BJ (cell line): Measurements from ENCODE around the gene EEF1G. TPM values are rescaled to one million over a fixed set of nuclear protein-coding genes. Genes with fewer than 3 reads are reported as not detected.

Experiments used
- CTCF ChIA-PET: fragments of 350-600 bp; formaldehyde crosslinking; extraction: SDS; loops from one replicate; lab custom pipeline; 2021; ENCODE audit warnings: antibody characterized with exemption, inconsistent platforms; lab: Yijun Ruan, JAX
- POLR2A ChIA-PET: fragments of 300-600 bp; sonication (Branson Sonifier 250); formaldehyde crosslinking; extraction: SDS; loops from one replicate; lab custom pipeline; 2021; ENCODE audit warnings: antibody characterized with exemption; lab: Charles Lee
- DNase-seq: peaks from one replicate; pipeline ENCODE4 v3.0.0-alpha.2; 2011; ENCODE audit warnings: low read depth
- H3K27me3 ChIP-seq: 2 replicates; pipeline ENCODE4 v1.6.0; 2011; ENCODE audit warnings: low read length; ENCODE audit not compliant: control insufficient read depth, insufficient read depth
- H3K36me3 ChIP-seq: 2 replicates; pipeline ENCODE4 v1.5.1; 2011; ENCODE audit warnings: low read length; ENCODE audit not compliant: control insufficient read depth, insufficient read depth
- H3K4me3 ChIP-seq: 2 replicates; pipeline ENCODE4 v1.5.1; 2011; ENCODE audit warnings: low read depth, mild to moderate bottlenecking, control low read depth, low read length
- polyA plus RNA-seq: library from polyadenylated mRNA; depleted of rRNA; stranded (reverse); fragments of >200 nt; gene quantifications from 2 replicates; pipeline ENCODE4 v1.2.3, GENCODE V29; 2011
- TF ChIP-seq, protein P1 (sequence below): IDR thresholded peaks from 2 replicates; pipeline ENCODE4 v1.5.1; 2011; ENCODE audit warnings: low read depth, mild to moderate bottlenecking, control low read depth, inconsistent platforms, low read length, moderate library complexity; ENCODE audit not compliant: insufficient read depth

Gene EEF1G
- polyA plus RNA-seq, 1 experiment = 2,459 TPM

DNA sequence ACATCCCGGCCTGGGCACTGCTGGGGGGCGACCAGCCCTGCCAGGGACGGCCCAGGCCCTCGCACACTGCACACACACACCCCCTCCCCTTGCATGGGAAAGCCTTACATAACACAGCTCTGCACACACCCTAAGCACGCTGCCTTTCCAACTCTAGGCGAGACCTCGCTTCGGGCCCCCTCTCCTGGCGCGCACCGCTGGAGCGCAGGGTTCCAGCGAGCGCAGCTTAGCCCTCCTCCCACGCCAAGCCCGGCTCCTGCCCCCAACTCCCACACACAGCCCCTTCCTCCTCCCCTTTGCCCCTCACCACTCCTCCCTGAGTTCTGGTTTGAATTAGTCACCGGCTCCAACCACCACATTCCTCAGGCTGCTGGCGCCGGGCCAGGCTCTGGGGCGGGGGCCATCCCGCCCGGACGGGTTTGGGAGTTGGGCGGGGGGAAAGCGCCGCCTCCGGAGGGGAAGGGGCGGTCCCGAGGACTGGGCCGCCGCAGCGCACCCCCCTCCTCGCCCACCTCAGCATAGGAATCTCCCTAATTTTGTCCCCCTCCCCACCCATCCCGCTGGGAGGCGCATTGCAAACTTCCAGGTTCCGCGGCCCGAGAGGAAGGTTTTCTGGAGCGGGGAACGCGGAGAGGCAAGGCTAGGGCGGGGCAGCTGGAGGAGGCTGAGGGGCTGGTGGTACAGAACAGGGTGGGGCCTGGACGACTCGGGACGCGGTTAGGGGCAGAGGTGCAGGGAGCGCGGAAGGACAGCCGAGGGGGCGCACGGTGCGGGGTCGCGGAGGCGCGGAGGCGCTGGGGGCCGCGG lies 28.1 kb downstream of the EEF1G start:
- peak; percentile 52 for DNase-seq
- H3K27me3 ChIP-seq = no peaks in the 10 kb centered on the region
- H3K36me3 ChIP-seq = peaks cover 8% of the 10 kb centered on the region; the same call in 1 of the 2 replicates
- ChIA-PET CTCF (interaction anchor here (1.7 to 10.6 kb wide), 6 partner anchors 12 to 147 kb away, joined by 5 to 220 read pairs (median 39); no protein-coding TSS in a partner anchor), POLR2A (interaction anchor here (0.6 to 1.4 kb wide), 3 partner anchors 37 to 65 kb away, joined by 6 to 16 read pairs (median 12); no protein-coding TSS in a partner anchor)
- peak overlapping the region; percentile 96 for H3K4me3 ChIP-seq
- TF ChIP-seq, protein P1, sequence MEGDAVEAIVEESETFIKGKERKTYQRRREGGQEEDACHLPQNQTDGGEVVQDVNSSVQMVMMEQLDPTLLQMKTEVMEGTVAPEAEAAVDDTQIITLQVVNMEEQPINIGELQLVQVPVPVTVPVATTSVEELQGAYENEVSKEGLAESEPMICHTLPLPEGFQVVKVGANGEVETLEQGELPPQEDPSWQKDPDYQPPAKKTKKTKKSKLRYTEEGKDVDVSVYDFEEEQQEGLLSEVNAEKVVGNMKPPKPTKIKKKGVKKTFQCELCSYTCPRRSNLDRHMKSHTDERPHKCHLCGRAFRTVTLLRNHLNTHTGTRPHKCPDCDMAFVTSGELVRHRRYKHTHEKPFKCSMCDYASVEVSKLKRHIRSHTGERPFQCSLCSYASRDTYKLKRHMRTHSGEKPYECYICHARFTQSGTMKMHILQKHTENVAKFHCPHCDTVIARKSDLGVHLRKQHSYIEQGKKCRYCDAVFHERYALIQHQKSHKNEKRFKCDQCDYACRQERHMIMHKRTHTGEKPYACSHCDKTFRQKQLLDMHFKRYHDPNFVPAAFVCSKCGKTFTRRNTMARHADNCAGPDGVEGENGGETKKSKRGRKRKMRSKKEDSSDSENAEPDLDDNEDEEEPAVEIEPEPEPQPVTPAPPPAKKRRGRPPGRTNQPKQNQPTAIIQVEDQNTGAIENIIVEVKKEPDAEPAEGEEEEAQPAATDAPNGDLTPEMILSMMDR = peak; percentile 10; the same call in 1 of the 2 replicates

DNA sequence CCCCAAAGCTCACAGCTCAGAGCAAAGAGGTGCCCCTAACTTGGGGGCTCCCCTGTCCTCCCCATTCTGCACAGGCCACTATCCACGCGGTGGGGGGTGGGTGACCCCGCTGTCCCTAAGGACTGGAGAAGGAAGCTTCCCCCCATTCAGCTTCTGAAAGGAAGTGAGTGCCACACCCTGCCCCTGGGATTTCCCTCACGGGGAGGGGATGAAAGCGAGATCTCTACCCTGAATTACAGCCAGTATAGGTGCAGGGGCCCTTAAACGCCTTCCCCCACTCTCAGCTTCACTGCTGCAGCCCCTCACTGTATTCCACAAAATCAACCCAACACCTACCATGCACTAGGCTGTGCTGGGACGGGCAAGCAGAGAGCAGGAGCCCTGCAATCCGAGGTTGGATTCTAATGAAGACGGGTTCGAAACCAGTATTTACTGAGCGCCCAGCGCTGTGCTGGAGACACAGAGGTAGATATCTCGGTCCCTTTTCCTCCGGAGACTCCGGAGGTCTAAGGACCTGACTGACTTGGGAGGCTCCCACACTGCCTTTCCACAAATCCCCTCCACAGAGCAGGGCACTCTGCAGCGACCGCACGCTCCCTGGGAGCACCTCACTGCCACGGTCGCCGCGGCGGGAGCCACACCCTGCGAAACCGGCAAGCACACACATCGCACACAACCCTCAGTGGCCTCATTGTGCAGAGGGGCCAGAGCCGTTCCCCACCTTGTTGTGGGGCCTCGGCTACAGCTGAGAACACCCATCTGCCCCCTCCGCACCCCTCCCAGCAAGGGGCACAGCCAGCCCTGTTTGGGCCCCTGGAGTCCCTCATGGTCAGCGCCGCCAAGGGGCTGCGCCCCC lies 28.9 kb downstream of the EEF1G start:
- Histone ChIP-seq H3K27me3 (no peaks in the 10 kb centered on the region), H3K4me3 (peak overlapping the region; percentile 96), H3K36me3 (peaks cover 8% of the 10 kb centered on the region; the same call in 1 of the 2 replicates)
- DNase-seq = no peak
- POLR2A ChIA-PET = interaction anchor here (0.6 to 1.4 kb wide), 4 partner anchors 8 to 73 kb away, joined by 4 to 16 read pairs (median 6); no protein-coding TSS in a partner anchor
- CTCF ChIA-PET = interaction anchor here (1.1 to 10.6 kb wide), 11 partner anchors 8 to 147 kb away, joined by 3 to 220 read pairs (median 20); no protein-coding TSS in a partner anchor
- TF ChIP-seq, protein P1 = no peak

DNA sequence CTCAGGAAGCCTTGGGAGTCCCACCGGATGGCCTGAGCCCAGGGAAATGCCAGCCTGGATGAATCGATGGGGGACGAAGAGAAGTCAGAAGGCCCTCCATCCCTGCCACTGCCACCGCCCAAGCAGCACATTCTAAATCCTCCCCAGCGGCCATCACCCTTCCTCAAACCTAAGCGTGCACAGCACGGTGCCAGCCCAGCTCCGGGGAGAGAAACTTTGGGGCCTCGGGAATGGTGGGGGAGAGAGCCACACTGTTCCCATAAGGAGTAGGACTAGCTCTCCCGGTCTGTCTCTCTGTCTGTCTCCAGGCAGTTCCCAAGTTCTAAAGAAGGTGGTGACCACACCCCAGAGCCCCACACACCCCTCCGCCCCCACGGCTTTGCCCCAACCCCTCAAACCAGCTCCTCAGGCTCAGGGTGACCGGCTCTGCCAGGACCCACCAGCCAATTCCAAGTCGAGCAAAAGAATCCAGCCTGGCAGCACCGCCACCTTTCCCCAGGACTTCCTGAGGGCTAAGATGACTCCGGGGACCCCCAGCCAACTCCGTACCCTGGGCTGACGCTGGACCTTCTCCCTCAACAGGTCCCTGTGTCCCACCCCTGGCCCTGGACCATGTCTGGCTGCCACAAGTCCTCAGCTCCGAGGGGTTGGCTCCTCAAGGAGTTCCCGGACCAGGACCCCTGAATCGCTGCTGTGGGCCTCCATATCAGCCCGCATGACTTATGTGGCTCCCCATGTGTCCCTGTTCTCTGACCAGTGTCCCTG lies 29.8 kb downstream of the EEF1G start:
- TF ChIP-seq, protein P1 = no peak
- no peak for DNase-seq
- peaks cover 9% of the 10 kb centered on the region for H3K36me3 ChIP-seq
- CTCF ChIA-PET = interaction anchor here (0.8 to 10.6 kb wide), 25 partner anchors 9 to 164 kb away, joined by 3 to 220 read pairs (median 5); partner anchors contain the start of genes MTA2 and TUT1
- POLR2A ChIA-PET = interaction anchor here (0.6 to 1.4 kb wide), 6 partner anchors 9 to 83 kb away, joined by 4 to 17 read pairs (median 5); no protein-coding TSS in a partner anchor
- peak overlapping the region; percentile 96 for H3K4me3 ChIP-seq
- H3K27me3 ChIP-seq = no peaks in the 10 kb centered on the region

DNA sequence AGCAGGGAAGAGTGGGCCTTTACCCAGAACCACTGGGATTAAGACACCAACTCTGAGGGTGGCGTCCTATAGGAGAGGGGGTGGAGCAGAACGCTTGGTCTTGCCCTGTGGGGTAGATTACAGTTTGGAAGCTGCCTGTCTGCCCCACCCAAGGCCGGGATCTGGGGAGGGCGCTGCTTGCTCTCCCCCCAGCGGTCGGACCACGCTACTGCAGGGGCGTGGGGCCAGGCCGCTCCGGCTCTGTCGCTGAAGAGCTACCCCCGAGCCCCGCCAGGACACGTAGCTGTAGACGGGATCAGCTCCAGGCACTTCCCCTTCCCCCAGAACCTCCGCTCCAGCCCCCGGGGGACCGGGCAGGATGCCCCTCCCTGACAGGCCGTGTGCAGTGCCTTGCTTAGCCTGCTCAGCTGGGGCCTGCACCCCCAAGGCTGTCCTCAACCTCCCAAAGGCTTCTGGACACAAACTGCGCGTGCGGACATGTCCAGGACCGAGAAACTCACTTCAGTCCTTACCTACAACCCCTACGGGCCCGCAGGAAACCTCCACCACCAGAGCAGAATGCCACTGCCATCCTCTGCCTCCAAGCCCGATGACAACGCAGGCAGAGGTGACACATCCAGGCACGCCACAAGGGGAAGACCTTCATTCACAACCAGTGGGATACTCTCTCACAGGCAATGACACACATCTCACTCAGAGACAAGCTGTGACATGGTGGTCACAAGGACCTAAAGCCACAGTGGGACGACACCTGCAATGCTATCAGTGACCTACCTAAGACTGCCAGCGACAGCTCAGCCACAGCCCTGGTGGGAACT lies 30.7 kb downstream of the EEF1G start:
- H3K4me3 ChIP-seq = peak overlapping the region; percentile 96
- TF ChIP-seq, protein P1 = peak; percentile 100

More for the DNA sequence above, 30.7 kb downstream of the EEF1G start:
- Histone ChIP-seq H3K36me3 (peaks cover 12% of the 10 kb centered on the region), H3K27me3 (no peaks in the 10 kb centered on the region)
- ChIA-PET CTCF (interaction anchor here (0.6 to 10.6 kb wide), 45 partner anchors 10 to 163 kb away, joined by 3 to 220 read pairs (median 5); partner anchors contain the start of genes EEF1G, MTA2, SCGB1A1 and TUT1), POLR2A (interaction anchor here (0.6 to 1.6 kb wide), 8 partner anchors 9 to 118 kb away, joined by 3 to 17 read pairs (median 4); partner anchors contain the start of genes EEF1G and MTA2)
- DNase-seq = no peak
